Duodenal mucosa (tissue), 2 donors: ENCODE measurements around the gene OR4D9.
"Not testable (repeated sequence)": the region's sequence is repeated elsewhere in the genome, so short reads cannot be mapped to it uniquely, and the experiment has no call there.

Source experiments
- H3K27ac ChIP-seq: one replicate; pipeline ENCODE4 v1.7.0; 2013; ENCODE audit warnings: low read depth, low read length
- H3K27me3 ChIP-seq, 2 donors: one replicate each; pipeline ENCODE4 v1.7.0; 2013; ENCODE audit warnings: low read length in 2 of 2, control low read depth in 1 of 2; ENCODE audit not compliant: insufficient read depth in 2 of 2, control insufficient read depth in 1 of 2
- H3K36me3 ChIP-seq, 2 donors: one replicate each; pipeline ENCODE4 v1.7.0; 2013; ENCODE audit warnings: low read length in 2 of 2, control low read depth in 1 of 2; ENCODE audit not compliant: insufficient read depth in 2 of 2, control insufficient read depth in 1 of 2
- H3K4me1 ChIP-seq, 2 donors: one replicate each; pipeline ENCODE4 v1.7.0; 2013; ENCODE audit warnings: low read length in 2 of 2, control low read depth in 1 of 2; ENCODE audit not compliant: insufficient read depth in 2 of 2, control insufficient read depth in 1 of 2
- H3K4me3 ChIP-seq, 2 donors: one replicate each; pipeline ENCODE4 v1.7.0; 2013; ENCODE audit warnings: low read length in 2 of 2, low read depth in 1 of 2
- H3K9ac ChIP-seq, 2 donors: one replicate each; pipeline ENCODE4 v1.7.0; 2013; ENCODE audit warnings: low read length in 2 of 2, low read depth in 1 of 2
- H3K9me3 ChIP-seq, 2 donors: one replicate each; pipeline ENCODE4 v1.7.0; 2013; ENCODE audit warnings: low read length in 2 of 2, control low read depth in 1 of 2; ENCODE audit not compliant: control insufficient read depth in 1 of 2

The OR4D9 gene

GRCh38 chr11:59510941-59511589 is at the start of gene OR4D9:
Gene OR4D9, plus strand, starts transcription at chr11:59511539. Its CDS starts 3,374 bp downstream, at chr11:59514913.
- Histone ChIP-seq H3K4me3 (no peak within 1 kb of the TSS), H3K27me3 (no peaks in the 10 kb centered on the region), H3K27ac (no peak within 1 kb of the TSS), H3K9me3 (no peaks in the 10 kb centered on the region), H3K4me1 (peaks cover 0 to 3% of the 10 kb centered on the region in 2 donors), H3K36me3 (no peaks in the 10 kb centered on the region), H3K9ac (no peak within 1 kb of the TSS)

DNA sequence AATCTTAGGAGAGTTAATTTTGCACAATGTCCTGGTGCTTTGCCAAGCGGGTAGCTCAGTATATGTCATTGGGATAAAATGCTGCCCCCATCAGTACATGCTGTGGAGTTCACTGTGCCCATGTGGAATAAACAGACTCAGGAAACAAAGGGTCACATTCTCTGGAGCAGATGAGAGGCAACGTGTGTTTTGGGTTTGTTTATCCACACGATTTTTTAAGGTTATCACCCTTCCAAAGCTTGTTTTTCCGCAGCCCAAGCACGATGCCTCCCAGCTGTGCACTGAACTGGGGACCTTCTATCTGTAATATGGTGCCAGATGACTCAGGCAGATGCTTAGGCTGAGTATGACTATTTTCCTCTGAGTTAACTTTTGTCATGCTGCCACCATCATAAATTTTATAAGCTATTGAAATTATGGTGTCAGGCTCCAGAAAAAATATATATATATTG is 48.1 kb upstream of the OR4D9 start:
- no peaks in the 10 kb centered on the region for H3K9me3 ChIP-seq
- H3K4me3 ChIP-seq: no peak overlapping the region
- H3K27me3 ChIP-seq: no peaks in the 10 kb centered on the region
- H3K9ac ChIP-seq: no peak overlapping the region
- H3K36me3 ChIP-seq: no peaks in the 10 kb centered on the region
- H3K4me1 ChIP-seq: no peaks in the 10 kb centered on the region
- no peak overlapping the region for H3K27ac ChIP-seq

DNA sequence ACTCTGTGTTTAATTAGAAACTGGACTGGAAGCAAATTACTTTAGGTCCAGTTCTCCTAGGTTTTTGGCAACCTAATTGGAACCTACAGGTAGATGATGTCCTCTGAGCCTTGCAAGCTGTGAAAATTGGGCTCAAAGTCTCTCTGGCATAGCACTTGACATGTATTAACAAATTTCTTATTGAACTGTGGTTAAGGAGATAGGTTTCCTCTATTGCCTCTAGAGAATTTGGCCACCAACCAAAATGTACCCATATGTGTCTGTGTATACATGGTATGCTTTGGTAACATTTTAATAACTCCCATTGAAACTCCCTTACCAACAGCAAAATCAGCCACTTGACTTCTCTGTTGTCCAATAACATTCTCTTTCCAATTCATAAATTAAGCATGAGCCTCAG is 38.3 kb upstream of the OR4D9 start, which contains the start of gene OR4D10:
OR4D10 (plus strand) TSS at position 301 of the 400 bp plus-strand sequence. CDS start 4,115 bp downstream, outside the sequence.
- Histone ChIP-seq H3K27ac (no peak within 1 kb of the TSS), H3K27me3 (no peaks in the 10 kb centered on the region), H3K4me1 (no peaks in the 10 kb centered on the region), H3K9me3 (no peaks in the 10 kb centered on the region), H3K9ac (no peak within 1 kb of the TSS), H3K4me3 (no peak within 1 kb of the TSS), H3K36me3 (no peaks in the 10 kb centered on the region)

- Histone ChIP-seq H3K4me1 (no peaks in the 10 kb centered on the region), H3K4me3 (no peak overlapping the region), H3K27ac (no peak overlapping the region), H3K36me3 (no peaks in the 10 kb centered on the region), H3K9ac (no peak overlapping the region), H3K27me3 (no peaks in the 10 kb centered on the region), H3K9me3 (no peaks in the 10 kb centered on the region)
Measured at GRCh38 chr11:59475176-59475575, 36.2 kb upstream of the OR4D9 start.

GRCh38 chr11:59479906-59480305 is 31.4 kb upstream of the OR4D9 start:
- Histone ChIP-seq H3K4me3 (no peak overlapping the region), H3K4me1 (no peaks in the 10 kb centered on the region), H3K27me3 (no peaks in the 10 kb centered on the region), H3K9ac (no peak overlapping the region), H3K9me3 (no peaks in the 10 kb centered on the region), H3K27ac (no peak overlapping the region), H3K36me3 (no peaks in the 10 kb centered on the region)

DNA sequence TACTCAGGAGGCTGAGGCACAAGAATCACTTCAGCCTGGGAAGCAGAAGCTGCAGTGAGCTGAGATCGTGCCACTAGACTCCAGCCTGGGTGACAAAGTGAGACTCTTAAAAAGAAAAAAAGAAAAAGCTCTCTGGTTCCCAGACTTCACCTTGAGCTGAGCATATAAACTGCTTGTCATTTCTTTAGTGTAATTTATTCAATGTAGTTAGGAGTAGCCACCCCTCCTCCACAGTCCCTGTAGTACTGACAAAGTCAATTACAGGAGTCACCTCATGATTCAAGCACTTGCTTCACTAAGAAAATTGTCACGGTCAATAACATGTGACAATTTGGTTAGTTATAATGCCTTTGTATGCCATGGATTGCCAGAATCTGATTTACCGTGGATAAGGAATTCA is 31.0 kb upstream of the OR4D9 start:
- Histone ChIP-seq H3K27me3 (no peaks in the 10 kb centered on the region), H3K4me1 (no peaks in the 10 kb centered on the region), H3K4me3 (no peak overlapping the region), H3K27ac (no peak overlapping the region), H3K36me3 (no peaks in the 10 kb centered on the region), H3K9ac (no peak overlapping the region), H3K9me3 (no peaks in the 10 kb centered on the region)

DNA sequence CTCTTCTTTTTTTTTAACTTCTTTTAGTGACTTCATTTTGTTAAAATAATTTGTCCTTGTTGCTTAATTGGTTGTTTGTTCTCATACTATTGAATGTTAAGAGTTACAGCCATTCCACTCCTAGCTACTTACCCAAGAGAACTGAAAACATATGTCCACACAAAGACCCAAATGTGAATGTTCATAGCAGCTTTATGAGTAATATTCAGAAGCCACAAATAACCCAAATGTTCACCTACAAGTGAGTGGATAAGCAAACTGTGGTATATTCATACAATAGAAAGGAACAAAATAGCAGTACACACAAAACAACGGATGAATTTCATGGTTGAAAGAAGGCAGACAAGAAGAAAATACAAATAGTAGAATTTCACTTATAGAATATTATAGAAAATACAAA is 9.4 kb upstream of the OR4D9 start:
- no peak overlapping the region for H3K4me3 ChIP-seq
- no peaks in the 10 kb centered on the region for H3K4me1 ChIP-seq
- no peaks in the 10 kb centered on the region for H3K27me3 ChIP-seq
- H3K36me3 ChIP-seq: no peaks in the 10 kb centered on the region
- no peaks in the 10 kb centered on the region for H3K9me3 ChIP-seq
- no peak overlapping the region for H3K27ac ChIP-seq
- no peak overlapping the region for H3K9ac ChIP-seq

GRCh38 chr11:59503276-59503675 is 8.1 kb upstream of the OR4D9 start, which contains the start of gene OR4D11:
Gene OR4D11, plus strand, starts transcription at chr11:59503576. Its CDS starts 0 bp downstream, at chr11:59503576.
- H3K36me3 ChIP-seq: no peaks in the 10 kb centered on the region
- H3K4me1 ChIP-seq: no peaks in the 10 kb centered on the region
- H3K9me3 ChIP-seq: no peaks in the 10 kb centered on the region
- no peak within 1 kb of the TSS for H3K4me3 ChIP-seq
- H3K27me3 ChIP-seq: no peaks in the 10 kb centered on the region
- H3K9ac ChIP-seq: no peak within 1 kb of the TSS
- H3K27ac ChIP-seq: no peak within 1 kb of the TSS

DNA sequence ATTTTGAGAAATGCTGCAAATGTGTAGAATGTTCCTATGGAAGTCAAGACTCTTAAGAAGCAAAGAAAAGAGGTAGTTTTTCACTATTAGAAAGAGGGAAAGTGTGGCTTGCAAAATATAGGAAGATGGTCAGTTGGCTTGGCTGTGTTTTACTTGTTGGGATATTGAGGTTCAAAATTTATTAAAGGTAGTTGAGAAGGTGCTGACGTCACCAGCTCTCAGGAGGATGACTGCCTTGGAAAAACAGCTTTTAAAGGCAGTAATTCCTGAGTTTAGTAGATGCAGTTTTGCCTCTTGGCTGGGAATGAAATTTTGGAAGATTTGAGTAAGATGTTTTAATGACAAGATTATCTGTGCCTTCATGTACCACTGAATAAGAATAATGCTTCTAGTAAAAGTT is 336 bp downstream of the OR4D9 start:
- Histone ChIP-seq H3K27me3 (no peaks in the 10 kb centered on the region), H3K27ac (no peak overlapping the region), H3K4me3 (no peak overlapping the region)

DNA sequence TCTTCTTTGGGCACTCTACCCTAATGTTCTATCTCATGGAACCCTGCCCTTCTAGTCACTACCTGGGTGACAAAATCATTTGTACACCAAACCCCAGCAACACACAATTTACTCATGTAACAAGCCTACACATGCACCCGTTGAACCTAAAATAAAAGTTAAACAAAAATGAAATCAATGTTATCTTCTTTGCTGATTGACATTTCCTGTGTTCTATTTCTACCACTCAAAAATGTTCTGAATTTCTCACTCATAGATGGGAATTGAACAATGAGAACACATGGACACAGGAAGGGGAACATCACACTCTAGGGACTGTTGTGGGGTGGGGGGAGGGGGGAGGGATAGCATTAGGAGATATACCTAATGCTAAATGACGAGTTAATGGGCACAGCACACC is 8.8 kb downstream of the OR4D9 start:
- H3K9ac ChIP-seq, H3K4me3 ChIP-seq, H3K27ac ChIP-seq, H3K27me3 ChIP-seq, H3K9me3 ChIP-seq, H3K36me3 ChIP-seq, H3K4me1 ChIP-seq: not testable (repeated sequence)

More for the DNA sequence above, 336 bp downstream of the OR4D9 start:
- Histone ChIP-seq H3K36me3 (no peaks in the 10 kb centered on the region), H3K9me3 (no peaks in the 10 kb centered on the region), H3K4me1 (peaks cover 0 to 3% of the 10 kb centered on the region in 2 donors), H3K9ac (no peak overlapping the region)
